WTC11 (cell line): ENCODE measurements around the gene KLHDC8A. TPM values are rescaled to one million over a fixed set of nuclear protein-coding genes. Genes with fewer than 3 reads are reported as not detected.

Source experiments
- ATAC-seq: fragments of 200-7000 bp; cut with Tn5 transposase; 2 replicates; pipeline ENCODE4 v1.10.0; 2021; ENCODE audit warnings: mild to moderate bottlenecking, moderate library complexity
- CTCF ChIA-PET: fragments of 300-600 bp; sonication (Branson Sonifier 250); formaldehyde crosslinking; loops from one replicate; lab custom pipeline; 2021; ENCODE audit warnings: antibody characterized with exemption; lab: Charles Lee
- POLR2A ChIA-PET: fragments of 350-600 bp; sonication (Branson Sonifier 250); formaldehyde crosslinking; loops from one replicate; lab custom pipeline; 2021; ENCODE audit warnings: antibody characterized with exemption; lab: Charles Lee
- DNase-seq: peaks from one replicate; pipeline ENCODE4 v3.0.0; 2021; ENCODE audit warnings: low spot score
- H3K27ac Mint-ChIP-seq: 2 replicates; pipeline ENCODE4 v1.8.0; 2021; ENCODE audit warnings: mixed read lengths
- H3K27me3 Mint-ChIP-seq: 2 replicates; pipeline ENCODE4 v1.8.0; 2021; ENCODE audit warnings: low read depth, mild to moderate bottlenecking, moderate library complexity, mixed read lengths
- H3K36me3 Mint-ChIP-seq: 2 replicates; pipeline ENCODE4 v1.8.0; 2021; ENCODE audit warnings: mixed read lengths
- H3K4me1 Mint-ChIP-seq: 2 replicates; pipeline ENCODE4 v1.8.0; 2022; ENCODE audit warnings: mixed read lengths
- H3K4me3 Mint-ChIP-seq: 2 replicates; pipeline ENCODE4 v1.8.0; 2021; ENCODE audit warnings: mild to moderate bottlenecking, moderate library complexity, mixed read lengths
- H3K9me3 Mint-ChIP-seq: 2 replicates; pipeline ENCODE4 v1.8.0; 2021; ENCODE audit warnings: mixed read lengths
- EMX1 ChIP-seq: fragments of 250-450 bp; sonication (Bioruptor Pico); IDR thresholded peaks from 2 replicates; pipeline ENCODE4 v1.8.0; 2021; ENCODE audit warnings: mild to moderate bottlenecking
- FOXJ3 ChIP-seq: sonication (generic); formaldehyde crosslinking; IDR thresholded peaks from 2 replicates; pipeline ENCODE4 v1.9.0; 2021; ENCODE audit warnings: missing genetic modification reagents, mild to moderate bottlenecking, borderline replicate concordance
- GABPB1 ChIP-seq: sonication (generic); formaldehyde crosslinking; IDR thresholded peaks from 2 replicates; pipeline ENCODE4 v1.8.1; 2023; ENCODE audit warnings: mild to moderate bottlenecking, missing genetic modification reagents
- GRHL2 ChIP-seq: fragments of 250-450 bp; sonication (Bioruptor Pico); IDR thresholded peaks from 2 replicates; pipeline ENCODE4 v1.8.0; 2022; ENCODE audit warnings: mild to moderate bottlenecking, moderate library complexity; ENCODE audit not compliant: insufficient replicate concordance, severe bottlenecking
- JUN ChIP-seq: sonication (generic); formaldehyde crosslinking; IDR thresholded peaks from 2 replicates; pipeline ENCODE4 v1.8.0; 2023; ENCODE audit warnings: mild to moderate bottlenecking, missing genetic modification reagents
- OVOL2 ChIP-seq: fragments of 250-450 bp; sonication (Bioruptor Pico); IDR thresholded peaks from 2 replicates; pipeline ENCODE4 v1.9.0; 2021; ENCODE audit warnings: mild to moderate bottlenecking, borderline replicate concordance
- SMAD4 ChIP-seq: sonication (generic); formaldehyde crosslinking; IDR thresholded peaks from 2 replicates; pipeline ENCODE4 v1.8.0; 2022; ENCODE audit warnings: mild to moderate bottlenecking, missing genetic modification reagents
- ZNF121 ChIP-seq: sonication (generic); formaldehyde crosslinking; IDR thresholded peaks from 2 replicates; pipeline ENCODE4 v1.8.0; 2023; ENCODE audit warnings: missing genetic modification reagents
- ZNF671 ChIP-seq: fragments of 250-450 bp; sonication (Bioruptor Pico); IDR thresholded peaks from 2 replicates; pipeline ENCODE4 v1.8.0; 2021; ENCODE audit warnings: mild to moderate bottlenecking
- total RNA-seq: library from RNA; stranded (reverse); gene quantifications from 3 replicates; pipeline ENCODE4 v1.2.3, GENCODE V29; 2021
- TF ChIP-seq, protein P1 (sequence below): sonication (generic); formaldehyde crosslinking; IDR thresholded peaks from 2 replicates; pipeline ENCODE4 v1.8.1; 2022; ENCODE audit warnings: low read depth, missing genetic modification reagents, borderline replicate concordance
- TF ChIP-seq, protein P2 (sequence below): sonication (generic); formaldehyde crosslinking; IDR thresholded peaks from 2 replicates; pipeline ENCODE4 v1.8.1; 2023; ENCODE audit warnings: mild to moderate bottlenecking, missing genetic modification reagents, moderate library complexity
- TF ChIP-seq, protein P3 (sequence below): sonication (generic); formaldehyde crosslinking; IDR thresholded peaks from 2 replicates; pipeline ENCODE4 v1.8.1; 2022; ENCODE audit warnings: mild to moderate bottlenecking, missing genetic modification reagents, moderate library complexity, borderline replicate concordance
- TF ChIP-seq, protein P4 (sequence below): sonication (generic); formaldehyde crosslinking; conservative IDR thresholded peaks from 2 replicates; pipeline ENCODE4 v1.8.1; 2023; ENCODE audit warnings: mild to moderate bottlenecking, low read depth, missing genetic modification reagents, moderate library complexity
- TF ChIP-seq, protein P5 (sequence below): fragments of 250-450 bp; sonication (Bioruptor Pico); IDR thresholded peaks from 2 replicates; pipeline ENCODE4 v1.9.0; 2021; ENCODE audit warnings: mild to moderate bottlenecking
- TF ChIP-seq, protein P6 (sequence below): sonication (generic); formaldehyde crosslinking; IDR thresholded peaks from 2 replicates; pipeline ENCODE4 v1.8.0; 2023; ENCODE audit warnings: mild to moderate bottlenecking, missing genetic modification reagents

KLHDC8A gene
- total RNA-seq, 1 experiment from 2014 or later, result 1.7 TPM

GRCh38 chr1:205319081-205320018 is 37.4 kb downstream of the KLHDC8A start:
- CTCF ChIA-PET, result interaction anchor here (0.9 to 3.8 kb wide), 7 partner anchors 18 to 63 kb away, joined by 3 to 55 read pairs (median 5); no protein-coding TSS in a partner anchor
- no peak overlapping the region for H3K27ac Mint-ChIP-seq
- peaks cover 19% of the 10 kb centered on the region for H3K36me3 Mint-ChIP-seq
- H3K4me1 Mint-ChIP-seq, result peaks cover 67% of the 10 kb centered on the region
- peak overlapping the region; percentile 96 for H3K4me3 Mint-ChIP-seq
- TF ChIP-seq ZNF671 (CRISPR knock-in tag) (no peak), GABPB1 (CRISPR knock-in tag) (0 out of 2 replicates have a peak, but pooled peaks have one; percentile 10)
- TF ChIP-seq, all 79 proteins: peak for 1
- DNase-seq, result no peak
- POLR2A ChIA-PET, result interaction anchor here (0.7 to 10.5 kb wide), 4 partner anchors 19 to 72 kb away, joined by 3 to 186 read pairs (median 4); no protein-coding TSS in a partner anchor
- Mint-ChIP-seq H3K27me3 (peaks cover 38% of the 10 kb centered on the region), H3K9me3 (no peaks in the 10 kb centered on the region)
- ATAC-seq, result no peak

- peaks cover 19% of the 10 kb centered on the region for H3K36me3 Mint-ChIP-seq
- TF ChIP-seq ZNF121 (no peak), FOXJ3 (CRISPR knock-in tag) (no peak), GRHL2 (no peak), SMAD4 (CRISPR knock-in tag) (no peak), EMX1 (no peak), JUN (CRISPR knock-in tag) (no peak), OVOL2 (CRISPR knock-in tag) (no peak)
- TF ChIP-seq, protein P1, sequence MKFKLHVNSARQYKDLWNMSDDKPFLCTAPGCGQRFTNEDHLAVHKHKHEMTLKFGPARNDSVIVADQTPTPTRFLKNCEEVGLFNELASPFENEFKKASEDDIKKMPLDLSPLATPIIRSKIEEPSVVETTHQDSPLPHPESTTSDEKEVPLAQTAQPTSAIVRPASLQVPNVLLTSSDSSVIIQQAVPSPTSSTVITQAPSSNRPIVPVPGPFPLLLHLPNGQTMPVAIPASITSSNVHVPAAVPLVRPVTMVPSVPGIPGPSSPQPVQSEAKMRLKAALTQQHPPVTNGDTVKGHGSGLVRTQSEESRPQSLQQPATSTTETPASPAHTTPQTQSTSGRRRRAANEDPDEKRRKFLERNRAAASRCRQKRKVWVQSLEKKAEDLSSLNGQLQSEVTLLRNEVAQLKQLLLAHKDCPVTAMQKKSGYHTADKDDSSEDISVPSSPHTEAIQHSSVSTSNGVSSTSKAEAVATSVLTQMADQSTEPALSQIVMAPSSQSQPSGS (CRISPR knock-in tag), result no peak
- TF ChIP-seq, protein P2, sequence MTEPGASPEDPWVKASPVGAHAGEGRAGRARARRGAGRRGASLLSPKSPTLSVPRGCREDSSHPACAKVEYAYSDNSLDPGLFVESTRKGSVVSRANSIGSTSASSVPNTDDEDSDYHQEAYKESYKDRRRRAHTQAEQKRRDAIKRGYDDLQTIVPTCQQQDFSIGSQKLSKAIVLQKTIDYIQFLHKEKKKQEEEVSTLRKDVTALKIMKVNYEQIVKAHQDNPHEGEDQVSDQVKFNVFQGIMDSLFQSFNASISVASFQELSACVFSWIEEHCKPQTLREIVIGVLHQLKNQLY (CRISPR knock-in tag), result no peak
- TF ChIP-seq, protein P3, sequence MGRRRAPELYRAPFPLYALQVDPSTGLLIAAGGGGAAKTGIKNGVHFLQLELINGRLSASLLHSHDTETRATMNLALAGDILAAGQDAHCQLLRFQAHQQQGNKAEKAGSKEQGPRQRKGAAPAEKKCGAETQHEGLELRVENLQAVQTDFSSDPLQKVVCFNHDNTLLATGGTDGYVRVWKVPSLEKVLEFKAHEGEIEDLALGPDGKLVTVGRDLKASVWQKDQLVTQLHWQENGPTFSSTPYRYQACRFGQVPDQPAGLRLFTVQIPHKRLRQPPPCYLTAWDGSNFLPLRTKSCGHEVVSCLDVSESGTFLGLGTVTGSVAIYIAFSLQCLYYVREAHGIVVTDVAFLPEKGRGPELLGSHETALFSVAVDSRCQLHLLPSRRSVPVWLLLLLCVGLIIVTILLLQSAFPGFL, result no peak
- TF ChIP-seq, protein P4, sequence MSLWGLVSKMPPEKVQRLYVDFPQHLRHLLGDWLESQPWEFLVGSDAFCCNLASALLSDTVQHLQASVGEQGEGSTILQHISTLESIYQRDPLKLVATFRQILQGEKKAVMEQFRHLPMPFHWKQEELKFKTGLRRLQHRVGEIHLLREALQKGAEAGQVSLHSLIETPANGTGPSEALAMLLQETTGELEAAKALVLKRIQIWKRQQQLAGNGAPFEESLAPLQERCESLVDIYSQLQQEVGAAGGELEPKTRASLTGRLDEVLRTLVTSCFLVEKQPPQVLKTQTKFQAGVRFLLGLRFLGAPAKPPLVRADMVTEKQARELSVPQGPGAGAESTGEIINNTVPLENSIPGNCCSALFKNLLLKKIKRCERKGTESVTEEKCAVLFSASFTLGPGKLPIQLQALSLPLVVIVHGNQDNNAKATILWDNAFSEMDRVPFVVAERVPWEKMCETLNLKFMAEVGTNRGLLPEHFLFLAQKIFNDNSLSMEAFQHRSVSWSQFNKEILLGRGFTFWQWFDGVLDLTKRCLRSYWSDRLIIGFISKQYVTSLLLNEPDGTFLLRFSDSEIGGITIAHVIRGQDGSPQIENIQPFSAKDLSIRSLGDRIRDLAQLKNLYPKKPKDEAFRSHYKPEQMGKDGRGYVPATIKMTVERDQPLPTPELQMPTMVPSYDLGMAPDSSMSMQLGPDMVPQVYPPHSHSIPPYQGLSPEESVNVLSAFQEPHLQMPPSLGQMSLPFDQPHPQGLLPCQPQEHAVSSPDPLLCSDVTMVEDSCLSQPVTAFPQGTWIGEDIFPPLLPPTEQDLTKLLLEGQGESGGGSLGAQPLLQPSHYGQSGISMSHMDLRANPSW, result no peak
- TF ChIP-seq, protein P5, sequence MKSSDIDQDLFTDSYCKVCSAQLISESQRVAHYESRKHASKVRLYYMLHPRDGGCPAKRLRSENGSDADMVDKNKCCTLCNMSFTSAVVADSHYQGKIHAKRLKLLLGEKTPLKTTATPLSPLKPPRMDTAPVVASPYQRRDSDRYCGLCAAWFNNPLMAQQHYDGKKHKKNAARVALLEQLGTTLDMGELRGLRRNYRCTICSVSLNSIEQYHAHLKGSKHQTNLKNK (CRISPR knock-in tag), result no peak
- TF ChIP-seq, protein P6, sequence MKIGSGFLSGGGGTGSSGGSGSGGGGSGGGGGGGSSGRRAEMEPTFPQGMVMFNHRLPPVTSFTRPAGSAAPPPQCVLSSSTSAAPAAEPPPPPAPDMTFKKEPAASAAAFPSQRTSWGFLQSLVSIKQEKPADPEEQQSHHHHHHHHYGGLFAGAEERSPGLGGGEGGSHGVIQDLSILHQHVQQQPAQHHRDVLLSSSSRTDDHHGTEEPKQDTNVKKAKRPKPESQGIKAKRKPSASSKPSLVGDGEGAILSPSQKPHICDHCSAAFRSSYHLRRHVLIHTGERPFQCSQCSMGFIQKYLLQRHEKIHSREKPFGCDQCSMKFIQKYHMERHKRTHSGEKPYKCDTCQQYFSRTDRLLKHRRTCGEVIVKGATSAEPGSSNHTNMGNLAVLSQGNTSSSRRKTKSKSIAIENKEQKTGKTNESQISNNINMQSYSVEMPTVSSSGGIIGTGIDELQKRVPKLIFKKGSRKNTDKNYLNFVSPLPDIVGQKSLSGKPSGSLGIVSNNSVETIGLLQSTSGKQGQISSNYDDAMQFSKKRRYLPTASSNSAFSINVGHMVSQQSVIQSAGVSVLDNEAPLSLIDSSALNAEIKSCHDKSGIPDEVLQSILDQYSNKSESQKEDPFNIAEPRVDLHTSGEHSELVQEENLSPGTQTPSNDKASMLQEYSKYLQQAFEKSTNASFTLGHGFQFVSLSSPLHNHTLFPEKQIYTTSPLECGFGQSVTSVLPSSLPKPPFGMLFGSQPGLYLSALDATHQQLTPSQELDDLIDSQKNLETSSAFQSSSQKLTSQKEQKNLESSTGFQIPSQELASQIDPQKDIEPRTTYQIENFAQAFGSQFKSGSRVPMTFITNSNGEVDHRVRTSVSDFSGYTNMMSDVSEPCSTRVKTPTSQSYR (CRISPR knock-in tag), result no peak
- peaks cover 76% of the 10 kb centered on the region for H3K4me1 Mint-ChIP-seq
- no peak for ATAC-seq
- DNase-seq, result no peak
- POLR2A ChIA-PET, result interaction anchor here (0.7 to 10.5 kb wide), 7 partner anchors 18 to 73 kb away, joined by 3 to 186 read pairs (median 5); no protein-coding TSS in a partner anchor
- H3K9me3 Mint-ChIP-seq, result no peaks in the 10 kb centered on the region
- peaks cover 33% of the 10 kb centered on the region for H3K27me3 Mint-ChIP-seq
- H3K4me3 Mint-ChIP-seq, result peak overlapping the region; percentile 38
- CTCF ChIA-PET, result interaction anchor here (1.0 to 3.8 kb wide), 12 partner anchors 17 to 112 kb away, joined by 3 to 55 read pairs (median 5); no protein-coding TSS in a partner anchor
- H3K27ac Mint-ChIP-seq, result no peak overlapping the region; the same call in 1 of the 2 replicates
Observed at GRCh38 chr1:205318231-205318991, 38.3 kb downstream of the KLHDC8A start.
